H1 (cell line): ENCODE results near the gene PGBD5. TPM values are rescaled to one million over a fixed set of nuclear protein-coding genes. Genes with fewer than 3 reads are reported as not detected.

Experiments
- CTCF ChIA-PET: fragments of 300-600 bp; sonication (Branson Sonifier 250); formaldehyde crosslinking; loops from one replicate; lab custom pipeline; 2021; ENCODE audit not compliant: partially characterized antibody; lab: Charles Lee
- POLR2A ChIA-PET: fragments of 300-600 bp; sonication (Branson Sonifier 250); formaldehyde crosslinking; loops from one replicate; lab custom pipeline; 2021; ENCODE audit warnings: inconsistent platforms; ENCODE audit not compliant: partially characterized antibody; lab: Charles Lee
- DNase-seq, 2 experiments: peaks; one replicate each; pipeline versions ENCODE4 v3.0.0 to v3.0.0-alpha.2; 2010 to 2022; ENCODE audit warnings: low spot score in 2 of 2, low read depth in 1 of 2, mixed read lengths in 1 of 2
- FAIRE-seq: peaks from 2 replicates; lab custom pipeline; 2011; peaks lifted over from hg19 to GRCh38; lab: Jason Lieb, UNC
- H2AFZ ChIP-seq: 2 replicates; pipeline ENCODE4 v1.8.1; 2012; ENCODE audit warnings: low read length, inconsistent platforms
- H2AK5ac ChIP-seq: 2 replicates; pipeline ENCODE4 v1.6.1; 2013; ENCODE audit warnings: low read depth, low read length
- H2BK120ac ChIP-seq: replicated peaks from 2 replicates; pipeline ENCODE3; 2013; ENCODE audit warnings: low read depth, low read length, inconsistent platforms
- H2BK12ac ChIP-seq: 2 replicates; pipeline ENCODE4 v1.6.1; 2013; ENCODE audit warnings: low read depth, low read length
- H2BK15ac ChIP-seq: 2 replicates; pipeline ENCODE4 v1.6.1; 2013; ENCODE audit warnings: low read length
- H2BK20ac ChIP-seq: 2 replicates; pipeline ENCODE4 v1.6.1; 2013; ENCODE audit warnings: low read length
- H2BK5ac ChIP-seq: 2 replicates; pipeline ENCODE4 v1.6.1; 2013; ENCODE audit warnings: low read depth, low read length
- H3K14ac ChIP-seq: 2 replicates; pipeline ENCODE4 v1.6.1; 2013; ENCODE audit warnings: inconsistent platforms; ENCODE audit not compliant: insufficient read length
- H3K18ac ChIP-seq: 2 replicates; pipeline ENCODE4 v1.6.1; 2013; ENCODE audit warnings: low read length; ENCODE audit errors: extremely low read depth
- H3K23ac ChIP-seq: 2 replicates; pipeline ENCODE4 v1.6.1; 2013; ENCODE audit warnings: inconsistent platforms; ENCODE audit not compliant: insufficient read length
- H3K23me2 ChIP-seq: 2 replicates; pipeline ENCODE4 v1.6.1; 2013; ENCODE audit warnings: low read depth, low read length
- H3K27ac ChIP-seq: 2 replicates; pipeline ENCODE4 v1.6.1; 2011; ENCODE audit warnings: low read depth, low read length, inconsistent platforms
- H3K27me3 ChIP-seq, 4 experiments: replicated peaks in 1 of 4; 1 replicate in 1 of 4; 2 replicates in 3 of 4; pipeline versions ENCODE4 v1.6.1 to v1.8.1; 2011 to 2013; ENCODE audit warnings: low read length in 3 of 4, mild to moderate bottlenecking in 3 of 4, inconsistent platforms in 2 of 4, mixed read lengths in 2 of 4, moderate library complexity in 1 of 4; ENCODE audit not compliant: control insufficient read depth in 3 of 4, insufficient read depth in 3 of 4; ENCODE audit errors: extremely low read depth in 1 of 4
- H3K36me3 ChIP-seq, 4 experiments: 2 replicates each; pipeline versions ENCODE4 v1.6.1 to v1.8.1; 2011 to 2013; ENCODE audit warnings: mild to moderate bottlenecking in 4 of 4, low read length in 3 of 4, moderate library complexity in 2 of 4, control low read depth in 1 of 4, inconsistent platforms in 1 of 4; ENCODE audit not compliant: insufficient read depth in 4 of 4, control insufficient read depth in 2 of 4
- H3K4ac ChIP-seq: replicated peaks from 2 replicates; pipeline ENCODE3; 2013; ENCODE audit warnings: low read length, low read depth, mixed read lengths, inconsistent platforms; ENCODE audit not compliant: insufficient read length
- H3K4me1 ChIP-seq, 4 experiments: replicated peaks in 1 of 4; 1 replicate in 1 of 4; 2 replicates in 3 of 4; pipeline versions ENCODE4 v1.6.1 to v1.8.1; 2011 to 2013; ENCODE audit warnings: low read length in 3 of 4, inconsistent platforms in 2 of 4, mixed read lengths in 1 of 4; ENCODE audit not compliant: insufficient read depth in 4 of 4, control insufficient read depth in 3 of 4
- H3K4me2 ChIP-seq, 2 experiments: 2 replicates each; pipeline versions ENCODE4 v1.6.1 to v1.8.1; 2011 to 2013; ENCODE audit warnings: low read depth in 2 of 2, low read length in 2 of 2, control low read depth in 1 of 2, inconsistent platforms in 1 of 2, mild to moderate bottlenecking in 1 of 2; ENCODE audit not compliant: insufficient read depth in 1 of 2
- H3K4me3 ChIP-seq, 4 experiments: fragments of 200-600, 300-600 bp in 1 of 4; sonication (generic), shearing (Covaris generic), sonication (Bioruptor Twin) in 1 of 4; 2 replicates each; pipeline versions ENCODE4 v1.5.1 to v1.8.1; 2011 to 2016; ENCODE audit warnings: low read length in 4 of 4, low read depth in 3 of 4, control low read depth in 2 of 4, inconsistent platforms in 2 of 4, mild to moderate bottlenecking in 2 of 4, mixed read lengths in 1 of 4, moderate library complexity in 1 of 4; ENCODE audit not compliant: insufficient read depth in 2 of 4; ENCODE audit errors: extremely low read depth in 1 of 4
- H3K56ac ChIP-seq: replicated peaks from 2 replicates; pipeline ENCODE3; 2013; ENCODE audit warnings: low read depth, mild to moderate bottlenecking, mixed read lengths, low read length, inconsistent platforms; ENCODE audit not compliant: insufficient read length
- H3K79me1 ChIP-seq: 2 replicates; pipeline ENCODE4 v1.6.1; 2013; ENCODE audit warnings: low read depth, low read length, control low read depth
- H3K79me2 ChIP-seq, 2 experiments: 2 replicates each; pipeline versions ENCODE4 v1.6.1 to v1.8.1; 2012 to 2013; ENCODE audit warnings: low read length in 2 of 2, mild to moderate bottlenecking in 2 of 2, inconsistent platforms in 1 of 2; ENCODE audit not compliant: insufficient read depth in 2 of 2, control insufficient read depth in 1 of 2
- H3K9ac ChIP-seq, 4 experiments: replicated peaks in 1 of 4; 1 replicate in 1 of 4; 2 replicates in 3 of 4; pipeline versions ENCODE4 v1.6.1 to v1.8.1; 2011 to 2013; ENCODE audit warnings: low read depth in 3 of 4, low read length in 3 of 4, control low read depth in 2 of 4, mild to moderate bottlenecking in 2 of 4, moderate library complexity in 2 of 4, inconsistent platforms in 1 of 4; ENCODE audit errors: extremely low read depth in 1 of 4
- H3K9me3 ChIP-seq, 2 experiments: 2 replicates each; pipeline versions ENCODE4 v1.6.1 to v1.8.1; 2012 to 2013; ENCODE audit warnings: mild to moderate bottlenecking in 2 of 2, moderate library complexity in 2 of 2, control low read depth in 1 of 2, inconsistent platforms in 1 of 2, low read depth in 1 of 2, low read length in 1 of 2, mixed read lengths in 1 of 2; ENCODE audit not compliant: insufficient read depth in 2 of 2
- H4K20me1 ChIP-seq, 2 experiments: replicated peaks in 1 of 2; 2 replicates each; pipeline versions ENCODE3 to v1.8.1; 2011 to 2013; ENCODE audit warnings: inconsistent platforms in 2 of 2, low read length in 2 of 2, mild to moderate bottlenecking in 1 of 2; ENCODE audit not compliant: insufficient read depth in 2 of 2, control insufficient read depth in 1 of 2
- H4K5ac ChIP-seq: 2 replicates; pipeline ENCODE4 v1.6.1; 2013; ENCODE audit warnings: low read length, low read depth, mixed read lengths, inconsistent platforms; ENCODE audit not compliant: insufficient read length
- H4K8ac ChIP-seq: 2 replicates; pipeline ENCODE4 v1.8.0; 2013; ENCODE audit warnings: mild to moderate bottlenecking, moderate library complexity, low read length, inconsistent platforms; ENCODE audit not compliant: insufficient read depth; ENCODE audit errors: extremely low read depth
- H4K91ac ChIP-seq: replicated peaks from 2 replicates; pipeline ENCODE3; 2013; ENCODE audit warnings: low read length, mixed read lengths, inconsistent platforms; ENCODE audit not compliant: insufficient read length
- BRCA1 ChIP-seq: IDR thresholded peaks from 2 replicates; pipeline ENCODE4 v1.6.1; 2012; ENCODE audit warnings: low read depth, low read length, improper control_type of control experiment
- CHD1 ChIP-seq: IDR thresholded peaks from 2 replicates; pipeline ENCODE4 v1.6.1; 2012; ENCODE audit warnings: low read depth, low read length, improper control_type of control experiment
- CHD2 ChIP-seq: IDR thresholded peaks from 2 replicates; pipeline ENCODE4 v1.6.1; 2012; ENCODE audit warnings: low read length, improper control_type of control experiment
- CREB1 ChIP-seq: IDR thresholded peaks from 2 replicates; pipeline ENCODE4 v1.6.1; 2012; ENCODE audit warnings: inconsistent platforms
- EP300 ChIP-seq, 2 experiments: IDR thresholded peaks; 1 replicate in 1 of 2; 2 replicates in 1 of 2; pipeline ENCODE4 v1.6.1; 2011 to 2012; ENCODE audit warnings: low read depth in 2 of 2, low read length in 2 of 2, mild to moderate bottlenecking in 2 of 2, borderline replicate concordance in 1 of 2, inconsistent platforms in 1 of 2, moderate library complexity in 1 of 2
- MAFK ChIP-seq: IDR thresholded peaks from 2 replicates; pipeline ENCODE4 v1.6.1; 2012; ENCODE audit warnings: low read depth, mild to moderate bottlenecking, improper control_type of control experiment, low read length
- NRF1 ChIP-seq: IDR thresholded peaks from 2 replicates; pipeline ENCODE4 v1.6.1; 2011; ENCODE audit warnings: mild to moderate bottlenecking, low read depth, low read length, improper control_type of control experiment
- RAD21 ChIP-seq, 2 experiments: IDR thresholded peaks in 1 of 2; conservative IDR thresholded peaks in 1 of 2; 2 replicates each; pipeline ENCODE4 v1.6.1; 2011; ENCODE audit warnings: low read depth in 2 of 2, low read length in 2 of 2, improper control_type of control experiment in 1 of 2, inconsistent platforms in 1 of 2, mild to moderate bottlenecking in 1 of 2, moderate library complexity in 1 of 2
- SIX5 ChIP-seq: IDR thresholded peaks from 2 replicates; pipeline ENCODE4 v1.6.1; 2011; ENCODE audit warnings: mild to moderate bottlenecking, low read depth, low read length
- TAF1 ChIP-seq: IDR thresholded peaks from 2 replicates; pipeline ENCODE4 v1.6.1; 2011; ENCODE audit warnings: mild to moderate bottlenecking, low read depth, low read length
- TAF7 ChIP-seq: optimal IDR thresholded peaks from 2 replicates; pipeline ENCODE3; 2011; ENCODE audit warnings: low read depth, mild to moderate bottlenecking, inconsistent platforms, low read length, moderate library complexity, borderline replicate concordance
- TCF12 ChIP-seq: IDR thresholded peaks from 2 replicates; pipeline ENCODE4 v1.6.1; 2011; ENCODE audit warnings: low read depth, mild to moderate bottlenecking, low read length
- WGBS, 2 experiments: shearing (Covaris generic) in 1 of 2; methylation state at CpG; one replicate each; pipeline versions ENCODE4 v1.1.6 to v1.1.7; 2013 to 2015; ENCODE audit warnings: low lambda C conversion rate in 2 of 2, mixed read lengths in 2 of 2, inconsistent platforms in 1 of 2, low coverage in 1 of 2, missing lambda C conversion rate in 1 of 2; ENCODE audit not compliant: insufficient replicate concordance in 2 of 2, insufficient coverage in 1 of 2, insufficient read length in 1 of 2; ENCODE audit errors: extremely low coverage in 1 of 2, missing lambda C conversion rate in 1 of 2; 5-methylcytosine and 5-hydroxymethylcytosine counted together
- polyA plus RNA-seq, 7 experiments: library from polyadenylated mRNA; depleted of rRNA in 3 of 7; stranded (reverse) in 5 of 7; unstranded in 2 of 7; fragments of >200 nt in 5 of 7; fragments of 200-250 nt in 2 of 7; gene quantifications; 1 replicate in 5 of 7; 2 replicates in 1 of 7; 4 replicates in 1 of 7; pipeline versions ENCODE4 v1.2.1 to v1.2.3, GENCODE V29; 2011 to 2013; ENCODE audit warnings: missing spikeins in 2 of 7, mixed read lengths in 2 of 7
- total RNA-seq: library from RNA; stranded (reverse); fragmentation: NEBNext Ultra II Directional; extraction: Animal tissue kit (Norgen Biotek cat#: 25700); gene quantifications from 2 replicates; pipeline ENCODE4 v1.2.1, GENCODE V29; 2021
- TF ChIP-seq, protein P1 (sequence below): IDR thresholded peaks from 2 replicates; pipeline ENCODE4 v1.6.1; 2012; ENCODE audit warnings: low read length, inconsistent platforms

PGBD5 gene
- total and polyA plus RNA-seq, 2 of the 8 experiments (the other 6 are each of a cell fraction or from before 2014, with no cell fraction given), result 16.3 to 18.4 TPM

DNA sequence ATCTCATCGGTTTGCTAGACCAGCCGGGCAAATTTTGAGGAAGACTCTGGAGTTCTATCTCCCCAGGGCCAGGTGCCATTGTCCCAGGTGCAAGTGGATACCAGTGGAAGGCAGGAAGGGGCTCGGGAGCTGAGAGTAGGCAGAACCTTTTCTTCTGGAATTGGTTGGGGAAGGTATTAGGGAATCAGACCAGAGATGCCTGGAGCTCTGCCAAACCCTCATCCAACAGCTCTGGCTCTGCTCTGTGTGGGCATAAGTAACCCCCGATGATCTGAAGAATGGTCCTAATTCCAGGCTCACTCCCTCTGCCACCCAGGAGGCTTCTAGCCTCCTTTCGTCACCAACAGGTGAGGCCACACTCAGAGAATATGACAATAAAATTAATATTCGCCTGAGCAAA is 69.9 kb downstream of the PGBD5 start:
- ChIA-PET CTCF (no interaction called here), POLR2A (no interaction called here)
- H3K23me2 ChIP-seq, result no peaks in the 10 kb centered on the region
- TF ChIP-seq NRF1 (no peak), MAFK (no peak), TCF12 (no peak), CREB1 (no peak), RAD21 (IDR thresholded peaks at IDR 0.05 in 1 of 2, conservative IDR thresholded peaks at IDR 0.05 in 1 of 2; ENCODE audit: low read depth in 2 of 2, low read length in 2 of 2) (no peak), EP300 (IDR thresholded peaks at IDR 0.05; ENCODE audit: borderline replicate concordance in 1 of 2, low read depth in 2 of 2, low read length in 2 of 2) (no peak), SIX5 (no peak), TAF1 (no peak), TAF7 (no peak), CHD2 (no peak), BRCA1 (no peak), CHD1 (no peak)
- TF ChIP-seq, protein P1, sequence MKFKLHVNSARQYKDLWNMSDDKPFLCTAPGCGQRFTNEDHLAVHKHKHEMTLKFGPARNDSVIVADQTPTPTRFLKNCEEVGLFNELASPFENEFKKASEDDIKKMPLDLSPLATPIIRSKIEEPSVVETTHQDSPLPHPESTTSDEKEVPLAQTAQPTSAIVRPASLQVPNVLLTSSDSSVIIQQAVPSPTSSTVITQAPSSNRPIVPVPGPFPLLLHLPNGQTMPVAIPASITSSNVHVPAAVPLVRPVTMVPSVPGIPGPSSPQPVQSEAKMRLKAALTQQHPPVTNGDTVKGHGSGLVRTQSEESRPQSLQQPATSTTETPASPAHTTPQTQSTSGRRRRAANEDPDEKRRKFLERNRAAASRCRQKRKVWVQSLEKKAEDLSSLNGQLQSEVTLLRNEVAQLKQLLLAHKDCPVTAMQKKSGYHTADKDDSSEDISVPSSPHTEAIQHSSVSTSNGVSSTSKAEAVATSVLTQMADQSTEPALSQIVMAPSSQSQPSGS, result no peak

More for the DNA sequence above, 69.9 kb downstream of the PGBD5 start:
- Histone ChIP-seq H2BK20ac (no peak overlapping the region), H3K23ac (no peak overlapping the region), H3K14ac (no peak overlapping the region), H3K79me1 (no peaks in the 10 kb centered on the region; the same call in 1 of the 2 replicates), H4K91ac (no peak overlapping the region), H3K27me3 (no peaks in the 10 kb centered on the region), H3K36me3 (peaks cover 0 to 3% (median 1%) of the 10 kb centered on the region in 4 experiments; a peak in 1 of 8 replicates), H2BK15ac (no peak overlapping the region), H2BK5ac (no peak overlapping the region), H3K79me2 (no peaks in the 10 kb centered on the region; a peak in 1 of 4 replicates), H3K56ac (no peak overlapping the region), H3K4ac (no peak overlapping the region), H4K20me1 (peaks cover 0 to 5% of the 10 kb centered on the region in 2 experiments), H2BK120ac (no peak overlapping the region), H2AK5ac (no peak overlapping the region), H2AFZ (no peak overlapping the region), H4K8ac (no peak overlapping the region), H3K18ac (no peak overlapping the region), H2BK12ac (no peak overlapping the region), H3K4me3 (no peak overlapping the region), H4K5ac (no peak overlapping the region), H3K4me2 (no peak overlapping the region), H3K4me1 (no peaks in the 10 kb centered on the region), H3K9ac (no peak overlapping the region), H3K27ac (no peak overlapping the region), H3K9me3 (no peaks in the 10 kb centered on the region)
- FAIRE-seq (no peak), DNase-seq (no peak)
- 86% methylated on average over 6 of the region's 6 CpGs; no CpG with 5 or more reads in 1 of the 2 experiments for WGBS, 2 experiments
